Activated CD4-positive, alpha-beta T cell treated with anti-CD3 and anti-CD28 coated beads, Interleukin-2, amount 50 U/mL, for 1 hour (primary cell): ENCODE measurements around the gene TMEM221.

Experiments
- DNase-seq: peaks from one replicate; pipeline ENCODE4 v3.0.0-alpha.2; 2020

Gene TMEM221

DNA sequence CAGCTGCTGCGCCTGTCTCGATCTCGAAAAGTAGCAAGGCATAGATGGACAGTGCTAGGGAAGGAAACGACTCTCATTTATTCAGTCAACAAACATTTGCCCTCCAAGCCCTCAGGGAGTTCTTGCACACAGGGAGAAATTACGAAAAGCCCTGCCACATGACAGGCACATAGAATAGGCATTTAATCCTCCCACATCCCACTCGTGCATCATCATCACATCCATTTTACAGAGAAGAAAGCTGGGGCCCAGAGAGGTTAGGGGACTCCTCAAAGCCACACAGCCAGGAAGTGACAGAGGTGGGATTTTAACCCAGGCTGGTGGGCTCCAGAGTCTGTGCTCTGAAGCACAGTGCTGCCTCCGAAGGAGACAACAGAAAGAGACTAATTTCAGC lies 11.6 kb downstream of the TMEM221 start:
- DNase-seq = no peak

DNA sequence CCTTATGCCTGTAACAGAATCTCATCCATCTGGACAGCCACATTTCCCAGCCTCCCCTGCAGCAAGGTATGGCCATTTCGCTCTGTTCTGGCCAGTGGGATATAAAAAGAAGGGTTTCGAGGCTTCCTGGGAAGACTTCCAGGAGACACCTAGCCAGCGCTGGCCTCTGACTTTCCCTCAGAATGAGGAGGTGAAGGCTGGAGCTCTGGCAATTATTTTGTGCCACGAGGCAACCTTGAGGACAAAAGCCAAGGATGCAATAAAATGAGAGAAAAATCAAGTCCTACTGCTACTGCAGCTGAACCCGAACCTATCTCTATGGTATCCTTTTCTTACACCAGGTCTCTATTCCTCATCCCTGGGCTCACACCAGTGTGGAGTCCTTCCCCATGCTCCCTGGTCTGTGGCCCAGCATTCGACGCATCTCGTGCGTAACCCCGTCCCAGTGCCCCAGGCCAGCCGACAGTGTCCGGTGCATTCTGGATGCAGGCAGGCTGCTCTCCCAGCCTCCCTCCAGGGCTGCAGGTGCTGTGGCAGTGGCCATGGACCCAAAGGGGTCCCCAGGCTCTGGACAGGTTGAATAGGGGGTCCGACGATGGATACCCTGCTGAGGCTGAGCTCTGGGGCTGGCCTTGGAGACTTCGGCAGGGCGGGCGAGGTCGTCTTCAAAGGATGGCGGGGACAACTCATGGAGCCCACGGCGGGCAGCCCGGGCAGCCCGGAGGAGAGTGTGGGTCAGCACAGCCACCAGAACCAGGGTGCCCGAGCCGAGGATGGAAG lies 12.2 kb downstream of the TMEM221 start:
- no peak for DNase-seq

DNA sequence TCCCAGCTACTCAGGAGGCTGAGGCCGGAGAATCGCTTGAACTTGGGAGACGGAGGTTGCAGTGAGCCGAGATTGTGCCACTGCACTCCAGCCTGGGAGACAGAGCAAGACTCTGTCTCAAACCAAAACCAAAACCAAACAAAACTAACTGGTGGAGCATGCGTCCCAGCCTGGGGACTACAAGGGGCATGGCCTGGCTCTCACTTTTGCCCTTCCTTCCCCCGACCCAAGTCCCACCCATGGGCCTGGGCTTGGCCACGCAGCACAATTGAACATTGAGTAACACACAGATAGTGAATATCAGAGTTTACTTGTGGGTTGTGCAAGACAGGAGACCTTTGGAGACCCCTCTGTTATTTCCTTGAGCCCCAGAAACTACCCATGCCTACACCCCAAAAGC lies 13.2 kb downstream of the TMEM221 start:
- DNase-seq = no peak

DNA sequence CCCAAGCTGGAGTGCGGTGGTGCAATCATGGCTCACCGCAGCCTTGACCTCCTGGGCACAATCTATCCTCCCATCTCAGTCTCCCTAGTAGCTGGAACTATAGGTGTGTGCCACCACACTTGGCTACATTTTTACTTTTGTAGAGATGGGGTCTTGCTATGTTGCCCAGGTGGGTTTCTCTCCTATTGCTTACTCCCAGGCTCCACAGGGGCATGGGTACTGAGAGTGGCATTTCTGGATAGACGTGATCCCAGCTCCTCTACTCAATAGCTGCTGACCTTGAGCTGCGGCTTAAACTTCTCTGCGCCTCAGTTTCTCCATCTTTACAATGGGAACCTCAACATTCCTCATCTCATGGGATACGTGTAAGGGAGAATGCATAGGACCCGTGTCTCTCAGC lies 17.1 kb downstream of the TMEM221 start:
- DNase-seq = no peak

DNA sequence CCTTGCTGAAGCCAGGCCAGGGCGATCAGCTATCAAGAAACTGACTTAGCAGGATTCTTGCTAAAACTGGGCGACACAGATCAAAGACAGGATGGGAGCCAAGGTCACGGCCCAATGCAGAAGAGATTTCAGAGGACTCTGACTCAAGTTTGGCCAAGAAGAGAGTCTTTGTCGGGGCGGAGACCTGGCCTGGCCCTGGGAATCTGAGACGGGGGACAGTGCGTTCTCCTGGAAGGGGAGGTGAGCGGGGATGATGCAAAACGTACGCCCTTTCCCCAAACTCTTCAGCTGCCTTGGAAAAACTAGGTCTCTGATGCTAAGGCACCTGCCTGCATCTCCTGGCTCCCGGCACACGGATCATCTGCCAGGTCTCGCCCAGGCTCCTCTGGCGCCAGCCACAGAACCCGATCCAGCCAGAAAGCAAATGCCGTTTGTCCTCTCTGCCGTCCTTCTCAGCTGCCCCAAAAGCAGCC lies 18.8 kb downstream of the TMEM221 start:
- DNase-seq = no peak

DNA sequence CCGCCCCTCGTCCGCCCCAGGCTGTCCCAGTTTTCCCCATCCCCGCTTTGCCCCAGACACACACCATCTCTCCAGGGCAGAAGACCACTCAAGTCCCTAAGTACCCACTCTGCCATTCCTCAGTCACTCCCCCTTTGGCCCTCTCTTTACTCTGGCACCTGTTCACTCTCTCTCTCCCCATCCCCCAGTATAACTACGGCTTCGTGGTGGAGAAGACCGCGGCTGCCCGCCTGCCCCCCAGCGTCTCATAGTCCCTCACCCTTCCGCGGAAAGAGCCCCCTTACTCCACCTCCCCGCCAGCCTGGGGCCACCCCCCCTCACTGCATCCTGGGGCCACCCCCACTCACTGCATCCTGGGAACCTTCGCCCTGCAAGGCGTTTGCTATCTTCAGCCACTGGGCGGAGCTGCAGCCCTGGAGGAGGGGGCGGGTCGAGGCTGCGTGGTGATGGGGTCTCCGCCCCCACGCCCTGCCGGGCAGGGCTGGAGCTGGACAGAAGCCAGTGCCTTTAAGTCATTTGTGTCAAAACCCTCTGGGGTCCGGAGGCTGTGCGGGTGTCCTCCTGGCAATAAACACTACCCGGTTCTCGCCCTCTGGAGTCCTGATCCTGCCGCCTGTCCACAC lies 23.6 kb downstream of the TMEM221 start:
- DNase-seq = no peak

DNA sequence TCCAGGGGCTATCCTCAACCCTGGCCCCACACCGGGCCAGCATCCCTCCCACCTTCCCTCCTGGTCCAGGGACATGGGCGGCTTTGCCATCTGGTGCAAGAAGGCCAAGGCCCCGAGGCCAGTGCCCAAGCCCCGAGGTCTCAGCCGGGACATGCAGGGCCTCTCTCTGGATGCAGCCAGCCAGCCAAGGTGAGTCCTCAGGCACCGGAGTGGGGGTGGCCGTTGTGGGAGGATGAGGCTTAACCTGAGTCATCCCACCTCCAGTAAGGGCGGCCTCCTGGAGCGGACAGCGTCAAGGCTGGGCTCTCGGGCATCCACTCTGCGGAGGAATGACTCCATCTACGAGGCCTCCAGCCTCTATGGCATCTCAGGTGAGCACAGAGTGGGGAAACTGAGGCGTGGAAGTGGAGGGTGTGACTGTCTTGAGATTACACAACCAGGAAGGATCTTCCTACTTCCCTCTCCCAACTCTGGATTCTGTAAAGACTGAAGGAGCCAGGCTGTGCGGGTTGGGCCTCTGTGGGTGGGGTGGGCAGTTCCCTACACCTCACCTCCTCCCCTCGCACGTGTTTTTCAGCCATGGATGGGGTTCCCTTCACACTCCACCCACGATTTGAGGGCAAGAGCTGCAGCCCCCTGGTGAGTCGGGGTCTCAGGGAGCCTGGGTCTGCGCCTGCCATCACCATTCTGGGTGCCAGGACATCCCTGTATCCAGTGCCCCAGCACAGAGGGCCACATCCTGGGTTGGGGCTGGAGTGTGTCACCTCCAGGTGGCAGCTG lies 24.8 kb downstream of the TMEM221 start:
- DNase-seq = no peak

DNA sequence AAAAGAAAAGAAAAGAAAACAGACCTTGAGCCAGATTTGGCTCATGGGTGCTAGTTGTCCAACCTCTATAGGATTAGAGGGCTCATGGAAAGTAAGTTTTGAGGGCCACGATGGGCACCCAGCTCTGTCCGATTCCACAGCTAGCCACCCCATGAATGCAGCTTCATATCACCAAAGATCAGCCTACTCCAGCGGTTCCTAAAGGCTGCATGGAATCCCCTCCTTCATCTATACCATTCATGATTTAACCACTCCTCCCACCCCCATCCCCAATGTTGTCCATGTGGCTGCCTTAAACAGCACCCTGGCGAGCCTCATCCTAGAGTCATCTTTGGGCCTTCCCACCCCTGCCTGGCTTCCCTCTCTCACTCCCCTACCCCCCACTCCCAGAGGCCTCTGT lies 26.5 kb downstream of the TMEM221 start:
- DNase-seq = no peak

DNA sequence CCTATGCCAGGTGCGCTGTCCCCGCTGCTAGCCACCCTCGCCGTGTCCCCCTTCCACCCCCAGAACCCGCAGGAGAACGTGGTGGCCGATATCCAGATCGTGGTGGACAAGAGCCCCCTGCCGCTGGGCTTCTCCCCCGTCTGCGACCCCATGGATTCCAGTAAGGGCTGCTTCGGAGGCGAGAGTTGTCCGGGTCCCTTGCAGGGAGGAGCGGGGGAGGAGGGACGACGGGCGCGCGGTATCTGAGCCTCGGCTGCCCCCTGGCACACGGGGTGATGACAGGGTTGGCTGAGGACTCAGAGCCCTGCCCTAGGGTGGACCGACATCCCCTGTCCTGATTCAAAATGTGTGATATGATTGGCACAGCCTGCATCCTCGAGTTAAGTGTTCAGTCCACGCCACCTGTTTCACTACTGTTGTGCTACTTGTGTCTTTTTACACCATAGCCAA lies 28.0 kb downstream of the TMEM221 start:
- DNase-seq = peak; percentile 9

DNA sequence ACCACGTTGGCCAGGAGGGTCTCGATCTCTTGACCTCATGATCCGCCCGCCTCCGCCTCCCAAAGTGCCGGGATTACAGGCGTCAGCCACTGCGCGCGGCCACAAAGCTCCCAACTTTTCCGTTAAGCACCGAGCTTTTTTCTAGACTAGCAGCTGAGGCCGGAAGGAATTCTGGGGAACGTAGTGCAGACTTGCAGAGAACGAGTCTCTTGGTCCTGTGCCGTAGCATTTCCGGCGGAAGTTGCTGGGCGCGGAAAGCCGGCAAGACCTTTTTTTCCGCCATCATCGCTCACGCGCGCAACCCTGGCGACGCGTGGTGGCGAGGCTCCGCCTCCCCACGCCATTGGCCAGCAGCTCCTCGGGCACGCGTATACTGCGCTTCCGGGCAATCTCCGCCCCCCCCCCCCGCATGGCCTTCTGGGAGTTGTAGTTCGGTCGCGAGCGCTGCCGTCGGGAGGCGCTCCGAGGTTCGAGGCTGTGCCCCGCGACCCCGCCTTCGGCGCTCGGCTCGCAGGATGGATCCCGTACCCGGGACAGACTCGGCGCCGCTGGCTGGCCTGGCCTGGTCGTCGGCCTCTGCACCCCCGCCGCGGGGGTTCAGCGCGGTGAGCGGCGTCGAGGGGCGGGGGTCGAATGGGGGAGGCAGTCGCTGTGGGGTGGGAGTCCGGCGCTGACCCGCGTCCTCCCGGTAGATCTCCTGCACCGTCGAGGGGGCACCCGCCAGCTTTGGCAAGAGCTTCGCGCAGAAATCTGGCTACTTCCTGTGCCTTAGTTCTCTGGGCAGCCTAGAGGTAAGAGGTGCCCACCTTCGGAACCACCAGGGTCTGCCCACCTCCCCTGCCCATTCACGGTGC lies 28.6 kb downstream of the TMEM221 start, which contains the start of gene MVB12A:
MVB12A (plus strand) TSS at position 427 of the 854 bp plus-strand sequence; CDS start at position 516, 89 bp downstream.
- DNase-seq = peak; percentile 94

DNA sequence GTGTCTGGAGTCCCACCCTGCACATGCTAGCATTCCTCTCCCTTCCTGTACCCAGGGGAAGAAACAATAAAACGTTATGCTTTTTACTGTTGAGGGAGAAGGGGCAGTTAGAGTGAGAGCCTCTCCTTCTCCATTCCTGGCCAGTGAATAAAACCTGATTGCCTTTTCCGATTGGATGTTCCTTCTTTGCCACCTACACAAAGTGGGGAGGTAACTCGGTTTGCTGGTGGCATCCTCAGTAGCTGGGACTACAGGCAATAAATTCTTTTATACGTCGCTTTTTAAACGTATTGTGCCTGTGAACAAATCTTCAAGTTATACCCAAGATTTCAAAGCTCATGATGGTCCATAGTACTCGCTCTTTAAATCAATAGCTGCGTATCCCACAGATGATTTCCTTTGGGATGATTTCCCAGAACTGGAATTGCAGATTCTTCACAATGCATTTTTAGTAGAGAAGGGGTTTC lies 29.3 kb downstream of the TMEM221 start:
- DNase-seq = no peak

DNA sequence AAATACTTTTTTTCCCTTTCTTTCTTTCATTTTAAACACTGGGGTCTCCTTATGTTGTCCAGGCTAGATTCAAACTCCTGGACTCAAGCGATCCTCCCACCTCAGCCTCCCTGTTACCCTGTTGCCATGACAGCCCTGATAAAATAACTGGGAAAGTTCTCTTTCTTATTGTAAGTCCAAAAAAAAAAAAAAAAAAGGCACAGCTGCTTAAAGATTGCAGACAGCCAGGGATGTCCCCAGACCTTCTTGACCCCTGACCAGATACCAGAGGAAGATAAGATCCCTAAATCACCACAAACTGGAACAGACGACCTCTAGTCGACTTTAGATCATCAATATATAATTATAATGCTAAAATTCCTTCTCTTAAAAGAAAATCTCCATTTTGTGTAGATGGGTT lies 29.8 kb downstream of the TMEM221 start:
- DNase-seq = no peak

DNA sequence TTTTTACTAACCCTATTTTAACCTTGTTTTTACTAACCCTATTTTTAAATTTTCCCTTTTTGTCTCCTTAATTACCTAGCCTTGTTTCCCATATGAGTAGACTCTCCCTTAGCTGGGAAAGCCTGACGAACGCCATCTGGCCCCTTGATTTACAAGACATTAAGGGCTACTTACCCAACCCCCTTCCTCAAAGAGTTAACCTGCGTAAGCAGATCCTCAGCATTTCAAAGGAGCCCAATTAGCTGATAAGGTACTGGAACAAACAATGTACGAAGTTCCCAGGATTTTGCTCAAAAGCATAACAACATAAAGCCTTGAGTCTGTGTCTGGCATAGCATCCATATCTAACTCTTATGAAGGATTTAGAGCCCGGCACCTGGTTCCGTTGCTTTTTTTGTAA lies 33.3 kb downstream of the TMEM221 start:
- no peak for DNase-seq

DNA sequence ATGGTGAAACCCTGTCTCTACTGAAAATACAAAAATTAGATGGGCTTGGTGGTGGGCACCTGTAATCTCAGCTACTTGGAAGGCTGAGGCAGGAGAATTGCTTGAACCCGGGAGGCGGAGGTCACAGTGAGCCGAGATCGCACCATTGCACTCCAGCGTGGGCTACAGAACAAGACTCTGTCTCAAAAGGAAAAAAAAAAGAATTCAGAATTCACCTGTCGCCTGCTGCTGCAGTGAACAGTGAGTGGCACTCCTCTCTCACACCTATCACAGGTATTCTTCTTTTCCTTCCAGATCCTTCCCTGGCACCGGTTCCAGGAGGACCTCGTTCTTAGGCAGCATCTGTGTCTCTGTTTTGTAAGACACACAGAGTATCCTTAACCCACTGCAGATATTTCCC lies 34.4 kb downstream of the TMEM221 start:
- no peak for DNase-seq

DNA sequence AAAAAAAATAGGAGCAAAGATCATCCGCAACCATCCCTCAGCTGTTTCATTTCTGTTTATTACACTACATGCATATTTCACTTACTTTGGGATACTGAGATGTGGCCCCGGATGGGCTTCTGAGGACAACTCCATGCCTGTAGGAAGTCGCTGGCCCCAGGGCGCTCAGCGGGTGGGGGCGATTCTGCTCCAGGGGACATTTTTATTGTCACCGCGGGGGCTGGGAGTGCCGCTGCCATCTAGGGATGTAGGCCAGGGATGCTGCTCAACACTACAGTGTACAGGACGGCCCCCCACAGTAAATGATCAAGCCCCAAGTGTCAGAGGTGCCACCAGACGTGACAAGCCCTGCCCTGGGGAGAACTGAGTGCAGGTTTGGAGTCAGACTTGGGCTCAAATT lies 36.7 kb downstream of the TMEM221 start:
- DNase-seq = no peak

DNA sequence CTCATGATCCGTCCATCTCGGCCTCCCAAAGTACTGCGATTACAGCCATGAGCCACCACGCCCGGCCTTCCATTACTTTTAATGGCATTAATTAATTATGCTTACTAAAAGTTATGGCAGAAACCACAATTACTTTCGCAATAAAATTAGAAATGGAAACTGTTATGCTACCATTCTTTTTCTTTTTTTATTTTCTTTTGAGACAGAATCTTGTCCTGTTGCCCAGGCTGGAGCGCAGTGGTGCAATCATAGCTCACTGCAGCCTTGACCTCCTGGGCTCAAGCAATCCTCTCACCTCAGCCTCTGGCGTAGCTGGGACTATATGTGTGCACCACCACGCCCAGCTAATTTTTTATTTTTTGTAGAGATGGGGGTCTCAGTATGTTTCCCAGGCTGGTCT lies 38.5 kb downstream of the TMEM221 start:
- DNase-seq = no peak

DNA sequence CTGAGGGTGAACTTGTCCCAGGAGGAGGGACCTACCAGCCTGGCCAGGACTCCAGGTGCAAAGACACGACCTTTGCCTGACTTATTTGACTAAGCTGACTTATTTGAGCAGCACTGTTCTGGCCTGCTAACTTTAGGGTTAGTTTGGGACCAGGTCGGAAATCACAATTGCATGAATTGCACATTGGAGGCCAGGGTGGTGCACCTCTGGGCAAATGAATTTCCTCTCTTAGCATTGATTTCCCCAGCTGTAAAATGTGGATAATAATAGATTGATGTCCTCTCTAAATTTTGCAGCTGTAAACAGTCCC lies 41.6 kb downstream of the TMEM221 start:
- no peak for DNase-seq

DNA sequence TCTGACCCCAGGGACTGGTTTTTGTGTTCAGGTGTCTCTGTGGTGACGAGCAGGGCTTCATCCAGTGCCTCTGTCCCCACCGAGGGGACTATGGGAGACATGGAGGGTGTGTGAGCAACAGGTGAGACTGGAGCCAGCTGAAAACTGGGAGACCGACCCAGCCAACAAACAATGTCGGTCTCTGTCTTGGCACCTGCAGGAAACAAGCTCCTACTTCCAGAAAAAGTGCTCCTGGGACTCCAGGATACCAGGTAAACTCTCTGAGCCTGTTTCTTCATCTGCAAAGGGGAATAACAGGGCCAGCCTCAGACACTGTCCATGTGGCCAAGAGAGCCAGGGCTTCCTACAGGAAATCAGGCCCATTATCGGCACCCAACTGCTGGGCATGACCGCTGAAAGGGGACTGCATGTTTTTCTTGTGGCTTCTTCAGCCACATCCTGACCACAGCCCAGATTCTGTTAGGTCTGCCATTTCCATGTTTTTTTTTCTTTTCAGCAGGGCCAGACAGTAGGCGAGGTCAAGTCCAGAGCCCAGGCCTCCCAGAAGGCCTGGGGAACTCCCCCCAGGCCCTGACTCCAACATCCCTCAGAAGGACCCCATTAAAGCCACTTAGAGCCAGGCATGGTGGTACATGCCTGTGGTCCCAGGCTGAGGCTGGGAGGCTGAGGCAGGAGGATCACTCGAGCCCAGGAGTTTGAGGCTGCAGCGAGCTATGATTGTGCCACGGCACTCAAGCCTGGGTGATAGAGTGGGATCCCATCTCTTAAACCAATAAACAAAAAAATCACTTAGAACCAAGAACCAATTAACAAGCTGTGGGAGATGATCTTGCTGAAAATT lies 42.2 kb downstream of the TMEM221 start:
- DNase-seq = no peak

DNA sequence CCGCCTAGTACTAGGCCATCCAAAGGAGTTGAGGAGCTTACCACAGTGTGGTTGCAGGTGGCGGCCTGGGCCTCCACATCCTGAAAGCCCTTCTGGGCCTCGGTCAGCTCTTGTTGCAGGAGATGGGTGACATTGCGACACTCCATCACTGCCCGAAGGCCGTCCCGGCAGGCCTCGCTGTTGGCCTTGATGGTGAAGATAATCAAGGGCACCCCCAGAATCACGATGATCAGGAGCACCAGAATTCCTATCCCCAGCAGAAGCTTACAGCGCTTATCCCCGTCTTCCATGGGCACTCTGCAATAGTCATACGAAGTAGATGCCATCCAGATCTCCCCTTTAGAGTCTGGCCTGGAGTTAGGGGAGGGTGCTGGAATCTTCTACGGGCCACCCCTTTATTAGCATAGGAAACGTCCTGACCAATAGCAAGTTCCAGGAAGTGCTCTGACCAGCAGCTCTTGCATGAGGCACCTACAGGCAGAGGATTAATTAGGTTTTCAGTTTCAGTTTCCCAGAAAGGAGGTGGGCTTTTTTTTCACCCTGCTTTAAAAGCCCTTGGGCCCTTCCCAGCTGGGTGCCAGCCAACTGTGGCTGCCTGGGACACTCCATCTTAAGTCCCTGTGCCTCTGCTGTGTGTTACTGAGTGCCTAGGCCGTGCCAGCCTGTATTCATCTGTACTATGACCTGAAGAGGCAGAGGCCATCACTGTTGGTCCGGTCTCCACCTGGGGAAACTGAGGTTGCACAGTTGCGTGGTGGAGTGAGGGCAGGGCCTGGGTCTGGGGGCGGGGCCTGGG lies 43.0 kb downstream of the TMEM221 start, which contains the start of gene BST2:
BST2 (minus strand) TSS at position 381 of the 796 bp plus-strand sequence; CDS start at position 326, 55 bp downstream.
- DNase-seq = no peak

DNA sequence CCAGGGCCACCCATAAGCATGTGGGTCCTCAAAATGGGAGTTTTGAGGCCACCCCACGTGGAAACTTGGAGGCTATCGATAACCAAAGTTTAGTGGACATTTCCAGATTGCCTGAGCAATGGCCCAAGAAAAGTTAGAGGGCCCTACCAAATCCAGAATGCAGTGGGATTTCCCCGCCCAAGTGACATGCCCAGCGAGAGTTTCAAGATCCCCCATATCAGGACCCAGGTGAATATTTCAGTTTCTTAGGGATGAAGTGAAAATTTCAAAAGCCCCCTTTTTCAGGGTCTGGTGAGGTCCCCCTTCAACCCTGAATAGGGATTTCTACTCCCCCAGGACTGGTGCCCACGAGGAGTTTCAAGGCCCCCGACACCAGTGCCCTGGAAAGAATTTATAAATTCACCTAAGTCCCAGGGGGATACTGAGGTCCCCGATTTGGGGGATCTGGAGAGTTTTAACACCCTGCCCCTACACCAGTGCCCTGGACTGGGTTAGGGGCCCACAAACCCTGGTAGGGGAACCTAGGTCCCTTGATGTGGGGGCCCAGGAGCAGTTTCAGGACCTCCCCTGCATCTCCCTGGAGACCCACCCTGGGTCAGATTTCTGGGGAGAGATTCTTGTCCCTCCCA lies 43.7 kb downstream of the TMEM221 start:
- no peak for DNase-seq
